GM23338 (cell line): ENCODE results near the gene GJB4. TPM values are rescaled to one million over a fixed set of nuclear protein-coding genes. Genes with fewer than 3 reads are reported as not detected.

Experiments
- ATAC-seq: fragments of 200-7000 bp; cut with Tn5 transposase; 3 replicates; pipeline ENCODE4 v1.9.1; 2020
- DNase-seq: peaks from one replicate; pipeline ENCODE4 v3.0.0-alpha.2; 2015; ENCODE audit warnings: low spot score
- H2AFZ ChIP-seq: fragments of 200-600 bp; sonication (generic); 2 replicates; pipeline ENCODE4 v1.8.0; 2016; ENCODE audit warnings: antibody characterized with exemption, mild to moderate bottlenecking, moderate library complexity
- H3F3A ChIP-seq: fragments of 200-600 bp; sonication (generic); replicated peaks from 2 replicates; pipeline ENCODE4 v1.8.0; 2017; ENCODE audit warnings: antibody characterized with exemption, mixed run types, low read depth
- H3K27ac ChIP-seq: fragments of 200-600 bp; sonication (generic); 2 replicates; pipeline ENCODE4 v1.6.1; 2016; ENCODE audit warnings: low read depth
- H3K27me3 ChIP-seq: fragments of 200-600 bp; sonication (generic); 2 replicates; pipeline ENCODE4 v1.8.0; 2016; ENCODE audit warnings: mild to moderate bottlenecking, mixed run types, moderate library complexity; ENCODE audit not compliant: insufficient read depth
- H3K36me3 ChIP-seq: fragments of 200-600 bp; sonication (generic); 2 replicates; pipeline ENCODE4 v1.8.0; 2016; ENCODE audit warnings: mild to moderate bottlenecking; ENCODE audit not compliant: insufficient read depth
- H3K4me1 ChIP-seq: fragments of 200-600 bp; sonication (generic); 2 replicates; pipeline ENCODE4 v1.8.0; 2016; ENCODE audit warnings: mild to moderate bottlenecking, moderate library complexity; ENCODE audit not compliant: insufficient read depth
- H3K4me2 ChIP-seq: fragments of 200-600 bp; sonication (generic); 2 replicates; pipeline ENCODE4 v1.7.1; 2017; ENCODE audit warnings: mixed run types
- H3K4me3 ChIP-seq: fragments of 200-600 bp; sonication (generic); 2 replicates; pipeline ENCODE4 v1.6.1; 2016; ENCODE audit warnings: mixed run types
- H3K79me2 ChIP-seq: fragments of 200-600 bp; sonication (generic); replicated peaks from 2 replicates; pipeline ENCODE4 v1.8.0; 2017; ENCODE audit warnings: mild to moderate bottlenecking; ENCODE audit not compliant: insufficient read depth
- H3K9me2 ChIP-seq: fragments of 200-600 bp; sonication (generic); 2 replicates; pipeline ENCODE4 v1.8.0; 2017; ENCODE audit not compliant: insufficient read depth
- H4K20me1 ChIP-seq: fragments of 200-600 bp; sonication (generic); replicated peaks from 2 replicates; pipeline ENCODE4 v1.8.0; 2017; ENCODE audit warnings: mild to moderate bottlenecking; ENCODE audit not compliant: insufficient read depth
- H3K27ac Mint-ChIP-seq: 2 replicates; pipeline ENCODE4 v1.8.0; 2020; ENCODE audit warnings: inconsistent platforms, mild to moderate bottlenecking, moderate library complexity, mixed read lengths
- H3K27me3 Mint-ChIP-seq: 3 replicates; pipeline ENCODE4 v1.8.0; 2022; ENCODE audit warnings: low read depth, mild to moderate bottlenecking, moderate library complexity, mixed read lengths, inconsistent platforms; ENCODE audit not compliant: insufficient read depth, poor library complexity
- H3K36me3 Mint-ChIP-seq: 3 replicates; pipeline ENCODE4 v1.8.0; 2021; ENCODE audit warnings: low read depth, mild to moderate bottlenecking, inconsistent platforms, moderate library complexity, mixed read lengths
- H3K4me1 Mint-ChIP-seq: 3 replicates; pipeline ENCODE4 v1.8.0; 2020; ENCODE audit warnings: mild to moderate bottlenecking, inconsistent platforms, mixed read lengths
- H3K4me3 Mint-ChIP-seq: 3 replicates; pipeline ENCODE4 v1.8.0; 2021; ENCODE audit warnings: moderate library complexity, mild to moderate bottlenecking, inconsistent platforms, mixed read lengths
- H3K9me3 Mint-ChIP-seq: 3 replicates; pipeline ENCODE4 v1.8.0; 2020; ENCODE audit warnings: moderate library complexity, mild to moderate bottlenecking, inconsistent platforms, mixed read lengths
- CTCF ChIP-seq, 2 experiments: fragments of 200-600 bp in 1 of 2; sonication (generic) in 1 of 2; conservative IDR thresholded peaks; 2 replicates each; pipeline versions ENCODE4 v1.5.1 to v1.6.1; 2016 to 2017; ENCODE audit warnings: antibody characterized with exemption in 2 of 2, low read depth in 2 of 2, mild to moderate bottlenecking in 2 of 2, moderate library complexity in 1 of 2
- ETS1 ChIP-seq: IDR thresholded peaks from 2 replicates; pipeline ENCODE4 v1.6.1; 2016; ENCODE audit warnings: antibody characterized with exemption
- EZH2 ChIP-seq: fragments of 200-600 bp; sonication (generic); IDR thresholded peaks from one replicate; pipeline ENCODE4 v1.8.0; 2017; ENCODE audit warnings: antibody characterized with exemption, mild to moderate bottlenecking, low read depth; ENCODE audit not compliant: unreplicated experiment
- EZH2phosphoT487 ChIP-seq: fragments of 200-600 bp; sonication (generic); IDR thresholded peaks from one replicate; pipeline ENCODE4 v1.8.1; 2018; ENCODE audit warnings: antibody characterized with exemption; ENCODE audit not compliant: unreplicated experiment
- JUNB ChIP-seq: IDR thresholded peaks from one replicate; pipeline ENCODE4 v1.6.1; 2016; ENCODE audit warnings: antibody characterized with exemption; ENCODE audit not compliant: unreplicated experiment
- NANOG ChIP-seq: IDR thresholded peaks from 2 replicates; pipeline ENCODE4 v1.6.1; 2016; ENCODE audit warnings: antibody characterized with exemption, borderline replicate concordance
- ZNF331 ChIP-seq: fragments of 250-450 bp; sonication (Bioruptor Pico); IDR thresholded peaks from 2 replicates; pipeline ENCODE4 v1.5.0; 2020; ENCODE audit warnings: low read depth, mild to moderate bottlenecking, moderate library complexity
- polyA plus RNA-seq: library from polyadenylated mRNA; unstranded; fragments of >200 nt; fragmentation: Nextera tagmentation; extraction: Ambion mirVana; gene quantifications from 2 replicates; pipeline ENCODE4 v1.2.1, GENCODE V29; 2016
- total RNA-seq: library from RNA; depleted of rRNA; stranded (reverse); fragments of >200 nt; shearing (Covaris generic); gene quantifications from 2 replicates; pipeline ENCODE4 v1.2.3, GENCODE V29; 2014

GJB4 gene
- total and polyA plus RNA-seq, 2 experiments from 2014 or later, result 0.07 TPM; not detected in 1

- Mint-ChIP-seq H3K4me3 (peak within 1 kb of the TSS; percentile 73), H3K4me1 (peaks cover 21% of the 10 kb centered on the region), H3K36me3 (no peaks in the 10 kb centered on the region; the same call in 2 of the 3 replicates), H3K27ac (no peak within 1 kb of the TSS), H3K9me3 (no peaks in the 10 kb centered on the region), H3K27me3 (peaks cover 27% of the 10 kb centered on the region)
- Histone ChIP-seq H3K27me3 (peaks cover 23% of the 10 kb centered on the region; the same call in 1 of the 2 replicates), H3K9me2 (0 out of 2 replicates have a peak, but pooled peaks cover 2% of the 10 kb centered on the region), H3F3A (no peaks in the 10 kb centered on the region), H3K4me1 (no peaks in the 10 kb centered on the region; the same call in 1 of the 2 replicates), H2AFZ (peak within 1 kb of the TSS; percentile 98), H3K27ac (no peak within 1 kb of the TSS), H3K36me3 (no peaks in the 10 kb centered on the region), H3K4me3 (peak within 1 kb of the TSS; percentile 69), H3K79me2 (no peaks in the 10 kb centered on the region), H4K20me1 (no peaks in the 10 kb centered on the region), H3K4me2 (peak within 1 kb of the TSS; percentile 80)
- DNase-seq, result peak; percentile 49
- peak; percentile 44 for ATAC-seq
- TF ChIP-seq EZH2 (no peak), ETS1 (no peak)
Observed at GRCh38 chr1:34792868-34793727, 33.6 kb downstream of the GJB4 start, which contains the start of gene GJA4. TSS of gene GJA4 (plus strand) at chr1:34792999. CDS start at chr1:34794214, 1,215 bp downstream.

- Mint-ChIP-seq H3K27ac (no peak overlapping the region), H3K4me1 (peaks cover 21% of the 10 kb centered on the region), H3K9me3 (no peaks in the 10 kb centered on the region), H3K27me3 (peaks cover 27% of the 10 kb centered on the region), H3K36me3 (no peaks in the 10 kb centered on the region; the same call in 2 of the 3 replicates), H3K4me3 (no peak overlapping the region)
- no peak overlapping the region for H3K27ac ChIP-seq
- TF ChIP-seq EZH2phosphoT487 (no peak), ZNF331 (no peak), CTCF (conservative IDR thresholded peaks at IDR 0.05; ENCODE audit: low read depth in 2 of 2) (no peak), NANOG (no peak), JUNB (no peak)
- no peaks in the 10 kb centered on the region for H3K79me2 ChIP-seq
- H2AFZ ChIP-seq, result no peak overlapping the region
- 0 out of 2 replicates have a peak, but pooled peaks cover 4% of the 10 kb centered on the region for H3K9me2 ChIP-seq
- H3K4me2 ChIP-seq, result no peak overlapping the region
- no peak overlapping the region for H3K4me3 ChIP-seq
- H3K4me1 ChIP-seq, result no peaks in the 10 kb centered on the region; the same call in 1 of the 2 replicates
- no peak for DNase-seq
- peaks cover 23% of the 10 kb centered on the region; the same call in 1 of the 2 replicates for H3K27me3 ChIP-seq
- H3F3A ChIP-seq, result no peaks in the 10 kb centered on the region
- ATAC-seq, result no peak
- H3K36me3 ChIP-seq, result no peaks in the 10 kb centered on the region
- no peaks in the 10 kb centered on the region for H4K20me1 ChIP-seq
Observed at GRCh38 chr1:34794001-34794789, 34.7 kb downstream of the GJB4 start.
